AG09309 (cell line): ENCODE measurements around the gene RBPJL.

Experiments
- DNase-seq: peaks from one replicate; pipeline ENCODE4 v3.0.0-alpha.2; 2010; ENCODE audit warnings: low read depth
- H3K4me3 ChIP-seq: 2 replicates; pipeline ENCODE4 v1.5.1; 2011; ENCODE audit warnings: mild to moderate bottlenecking, low read depth, low read length, moderate library complexity; ENCODE audit not compliant: control insufficient read depth
- TF ChIP-seq, protein P1 (sequence below): IDR thresholded peaks from 2 replicates; pipeline ENCODE4 v1.5.1; 2011; ENCODE audit warnings: mild to moderate bottlenecking, low read depth, low read length, inconsistent platforms; ENCODE audit not compliant: insufficient read depth, control insufficient read depth; ENCODE audit errors: missing control alignments

The RBPJL gene

GRCh38 chr20:45292343-45292742, 14.3 kb upstream of the RBPJL start:
- no peak overlapping the region for H3K4me3 ChIP-seq
- no peak for DNase-seq
- TF ChIP-seq, protein P1, sequence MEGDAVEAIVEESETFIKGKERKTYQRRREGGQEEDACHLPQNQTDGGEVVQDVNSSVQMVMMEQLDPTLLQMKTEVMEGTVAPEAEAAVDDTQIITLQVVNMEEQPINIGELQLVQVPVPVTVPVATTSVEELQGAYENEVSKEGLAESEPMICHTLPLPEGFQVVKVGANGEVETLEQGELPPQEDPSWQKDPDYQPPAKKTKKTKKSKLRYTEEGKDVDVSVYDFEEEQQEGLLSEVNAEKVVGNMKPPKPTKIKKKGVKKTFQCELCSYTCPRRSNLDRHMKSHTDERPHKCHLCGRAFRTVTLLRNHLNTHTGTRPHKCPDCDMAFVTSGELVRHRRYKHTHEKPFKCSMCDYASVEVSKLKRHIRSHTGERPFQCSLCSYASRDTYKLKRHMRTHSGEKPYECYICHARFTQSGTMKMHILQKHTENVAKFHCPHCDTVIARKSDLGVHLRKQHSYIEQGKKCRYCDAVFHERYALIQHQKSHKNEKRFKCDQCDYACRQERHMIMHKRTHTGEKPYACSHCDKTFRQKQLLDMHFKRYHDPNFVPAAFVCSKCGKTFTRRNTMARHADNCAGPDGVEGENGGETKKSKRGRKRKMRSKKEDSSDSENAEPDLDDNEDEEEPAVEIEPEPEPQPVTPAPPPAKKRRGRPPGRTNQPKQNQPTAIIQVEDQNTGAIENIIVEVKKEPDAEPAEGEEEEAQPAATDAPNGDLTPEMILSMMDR = no peak

DNA sequence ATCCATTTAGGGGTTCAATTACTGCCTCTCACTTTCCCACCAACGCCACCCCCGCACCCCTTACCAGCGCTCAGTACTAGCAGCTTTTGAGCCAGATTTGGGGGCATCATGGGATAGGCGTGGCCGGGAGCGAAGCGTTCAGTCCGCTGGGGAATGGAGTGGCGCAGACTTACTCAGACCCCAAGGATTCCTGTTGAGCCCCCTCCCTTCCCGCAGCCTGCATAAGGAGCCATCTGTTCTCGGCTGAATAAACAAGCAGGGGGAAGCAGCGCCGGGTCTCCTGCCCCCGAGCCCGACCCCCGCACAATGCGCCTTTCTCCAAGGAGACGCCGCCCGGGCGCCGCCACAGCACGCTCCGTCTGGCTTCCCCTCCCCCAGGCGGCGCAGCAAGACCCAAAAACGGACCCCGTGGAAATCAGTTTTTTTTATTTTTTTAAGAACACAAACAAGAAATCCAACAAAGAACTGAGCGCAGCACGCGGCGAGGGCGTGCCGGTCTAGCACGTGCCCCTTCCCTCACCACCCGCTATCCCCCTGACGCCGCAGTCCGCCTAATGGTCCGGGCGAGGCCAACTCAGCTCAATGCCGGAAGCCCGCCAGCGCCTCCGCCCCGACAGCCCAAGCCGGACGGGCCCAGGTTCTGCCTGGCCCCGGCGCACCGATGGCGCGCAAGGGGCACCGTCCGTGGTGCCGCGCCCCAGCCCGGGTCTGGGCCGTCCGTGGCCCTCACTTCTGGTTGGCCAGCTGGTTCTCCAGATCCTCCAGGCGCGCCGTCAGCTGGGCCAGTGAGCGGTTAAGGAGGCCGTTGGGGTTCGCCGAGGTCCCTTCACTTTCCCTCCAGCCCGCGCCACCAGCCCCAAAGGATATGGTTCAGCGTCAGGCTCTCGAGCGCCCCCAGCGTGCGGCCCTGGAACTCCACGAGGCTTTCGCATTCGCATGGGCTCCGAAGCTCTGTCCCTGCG, 13.3 kb upstream of the RBPJL start:
- peak overlapping the region; percentile 49 for H3K4me3 ChIP-seq
- DNase-seq = no peak
- TF ChIP-seq, protein P1 = peak; percentile 98

- DNase-seq = no peak
- TF ChIP-seq, protein P1 = no peak
- H3K4me3 ChIP-seq = peak overlapping the region; percentile 49; the same call in 1 of the 2 replicates
Observed at GRCh38 chr20:45294003-45294368, 12.7 kb upstream of the RBPJL start.

DNA sequence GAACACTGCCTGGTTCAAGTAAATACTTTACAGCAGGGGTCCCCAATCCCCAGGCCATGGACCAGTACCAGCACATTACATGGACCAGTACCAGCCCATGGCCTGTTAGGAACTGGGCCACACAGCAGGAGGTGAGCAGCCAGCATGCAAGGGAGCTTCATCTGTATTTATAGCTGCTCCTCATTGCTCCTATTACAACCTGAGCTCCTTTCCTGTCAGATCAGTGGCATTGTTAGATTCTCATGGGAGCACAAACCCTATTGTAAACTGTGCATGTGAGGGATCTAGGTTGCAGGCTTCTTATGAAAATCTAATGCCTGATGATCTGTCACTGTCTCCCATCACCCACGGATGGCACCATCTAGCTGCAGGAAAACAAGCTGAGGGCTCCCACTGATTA, 12.0 kb upstream of the RBPJL start:
- TF ChIP-seq, protein P1 = no peak
- no peak overlapping the region for H3K4me3 ChIP-seq
- no peak for DNase-seq

GRCh38 chr20:45297786-45298497, 8.7 kb upstream of the RBPJL start:
- H3K4me3 ChIP-seq = no peak overlapping the region
- DNase-seq = no peak
- TF ChIP-seq, protein P1 = no peak

DNA sequence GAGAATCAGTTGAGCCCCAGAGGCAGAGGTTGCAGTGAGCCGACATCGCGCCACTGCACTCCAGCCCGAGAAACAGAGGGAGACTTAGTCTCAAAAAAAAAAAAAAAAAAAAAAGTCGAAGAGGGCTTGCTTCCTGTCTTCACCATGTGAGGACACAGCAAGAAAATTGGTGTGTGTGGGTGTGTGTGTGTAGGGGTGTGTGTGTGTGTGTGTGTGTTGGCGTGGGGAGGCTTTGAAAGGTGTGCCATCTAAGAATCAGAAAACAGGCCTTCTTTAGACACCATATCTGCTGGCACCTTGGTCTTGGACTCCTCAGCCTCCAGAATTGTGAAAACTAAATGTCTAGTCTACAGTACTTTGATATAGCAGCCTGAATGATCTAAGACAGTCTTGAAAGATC, 6.9 kb upstream of the RBPJL start:
- no peak for DNase-seq
- TF ChIP-seq, protein P1 = no peak
- no peak overlapping the region for H3K4me3 ChIP-seq
